VCaP (cell line): Measurements from ENCODE around the gene P2RX5.

Experiments used
- H3K27ac ChIP-seq: fragments of 450-650 bp; 2 replicates; pipeline ENCODE4 v1.5.1; 2017
- TF ChIP-seq, protein P1 (sequence below): fragments of 450-650 bp; conservative IDR thresholded peaks from 2 replicates; pipeline ENCODE4 v1.5.1; 2017; ENCODE audit warnings: mild to moderate bottlenecking, moderate library complexity

Gene P2RX5

DNA sequence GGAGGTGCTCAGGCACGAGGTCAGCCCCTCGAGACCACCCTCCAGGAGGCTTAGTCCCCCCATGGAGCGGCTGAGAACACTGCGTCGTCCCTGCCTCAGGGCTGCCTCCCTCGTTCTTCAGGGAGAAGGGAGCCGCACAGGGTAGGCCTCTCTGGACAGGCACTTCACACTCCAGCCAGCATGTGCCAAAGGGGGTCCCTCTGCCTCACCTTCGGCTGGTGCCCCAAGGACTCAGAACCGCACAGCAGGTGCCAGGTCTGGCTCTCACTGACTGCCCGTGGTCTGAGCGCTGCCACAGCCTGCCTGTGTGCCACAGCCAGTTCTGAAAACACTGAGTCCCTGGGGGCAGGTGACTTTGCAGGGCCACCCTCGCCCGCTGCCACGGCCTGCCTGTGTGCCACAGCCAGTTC lies 7.1 kb downstream of the P2RX5 start:
- TF ChIP-seq, protein P1, sequence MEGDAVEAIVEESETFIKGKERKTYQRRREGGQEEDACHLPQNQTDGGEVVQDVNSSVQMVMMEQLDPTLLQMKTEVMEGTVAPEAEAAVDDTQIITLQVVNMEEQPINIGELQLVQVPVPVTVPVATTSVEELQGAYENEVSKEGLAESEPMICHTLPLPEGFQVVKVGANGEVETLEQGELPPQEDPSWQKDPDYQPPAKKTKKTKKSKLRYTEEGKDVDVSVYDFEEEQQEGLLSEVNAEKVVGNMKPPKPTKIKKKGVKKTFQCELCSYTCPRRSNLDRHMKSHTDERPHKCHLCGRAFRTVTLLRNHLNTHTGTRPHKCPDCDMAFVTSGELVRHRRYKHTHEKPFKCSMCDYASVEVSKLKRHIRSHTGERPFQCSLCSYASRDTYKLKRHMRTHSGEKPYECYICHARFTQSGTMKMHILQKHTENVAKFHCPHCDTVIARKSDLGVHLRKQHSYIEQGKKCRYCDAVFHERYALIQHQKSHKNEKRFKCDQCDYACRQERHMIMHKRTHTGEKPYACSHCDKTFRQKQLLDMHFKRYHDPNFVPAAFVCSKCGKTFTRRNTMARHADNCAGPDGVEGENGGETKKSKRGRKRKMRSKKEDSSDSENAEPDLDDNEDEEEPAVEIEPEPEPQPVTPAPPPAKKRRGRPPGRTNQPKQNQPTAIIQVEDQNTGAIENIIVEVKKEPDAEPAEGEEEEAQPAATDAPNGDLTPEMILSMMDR, result no peak
- H3K27ac ChIP-seq, result no peak overlapping the region

DNA sequence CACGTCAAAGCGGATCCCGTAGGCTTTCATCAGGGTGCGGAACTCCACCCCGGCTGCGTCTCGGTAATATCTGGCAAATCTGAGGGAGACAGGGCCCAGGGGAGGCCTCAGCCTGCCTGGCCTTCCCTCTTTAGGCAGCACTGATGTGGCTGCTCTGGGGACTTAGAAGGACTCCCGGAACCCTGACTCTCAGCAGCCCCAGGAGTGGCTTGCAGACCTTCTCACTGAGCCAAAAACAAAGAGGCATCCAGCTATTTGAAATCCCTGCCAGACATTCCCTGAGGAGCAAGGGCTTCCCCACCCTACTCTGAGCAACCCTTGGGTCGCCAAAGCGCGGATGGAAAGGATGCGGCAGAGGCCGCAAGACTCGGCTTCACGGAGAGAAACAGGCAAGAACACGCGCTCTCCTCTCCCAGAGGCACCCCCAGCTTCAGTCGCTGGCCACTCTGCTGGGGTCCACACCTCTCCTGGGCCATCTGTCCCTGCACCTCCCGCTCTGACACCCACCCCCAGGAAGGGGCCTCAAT lies 7.9 kb downstream of the P2RX5 start:
- TF ChIP-seq, protein P1, result no peak
- H3K27ac ChIP-seq, result no peak overlapping the region

DNA sequence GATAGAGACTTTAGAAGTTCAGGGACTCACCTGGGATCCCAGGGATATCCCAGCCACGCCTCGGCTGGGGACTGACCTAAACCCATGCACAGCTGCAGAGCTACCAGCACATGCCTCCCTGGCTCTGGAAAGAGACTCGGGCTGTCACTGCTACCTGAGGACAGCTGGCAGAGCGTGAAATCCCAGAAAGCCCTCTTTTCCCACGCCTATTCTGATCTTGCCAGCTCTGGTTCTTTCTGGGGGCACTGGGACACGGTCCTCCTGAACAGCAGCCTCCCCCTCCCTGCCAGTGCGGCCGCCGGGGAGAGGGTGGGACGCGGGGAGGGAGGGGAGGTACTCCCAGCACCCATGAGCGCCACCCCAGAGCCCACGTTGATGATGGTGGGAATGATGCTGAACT lies 10.8 kb downstream of the P2RX5 start:
- no peak overlapping the region for H3K27ac ChIP-seq
- TF ChIP-seq, protein P1, result no peak

DNA sequence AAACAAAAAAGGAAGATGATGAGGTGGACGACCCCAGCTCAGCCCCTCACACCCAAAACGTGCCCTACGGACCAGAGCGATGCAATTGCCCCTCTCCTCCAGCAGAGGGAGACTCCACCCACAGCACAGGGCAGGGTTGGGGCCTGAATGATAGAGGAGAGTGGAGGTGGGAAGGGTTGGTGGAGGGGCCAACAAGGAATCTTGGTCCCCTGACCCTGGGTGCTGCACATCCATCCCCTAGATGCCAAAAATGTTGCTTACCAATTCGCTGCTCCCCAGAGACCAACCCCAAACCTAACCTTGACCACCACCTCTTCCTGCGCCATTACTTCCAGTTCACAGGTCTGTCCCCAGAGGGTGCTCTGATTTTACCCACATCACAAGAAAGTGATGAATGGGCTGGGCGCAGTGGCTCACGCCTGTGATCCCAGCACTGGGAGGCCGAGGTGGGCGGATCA lies 12.9 kb downstream of the P2RX5 start:
- TF ChIP-seq, protein P1, result peak; percentile 97
- H3K27ac ChIP-seq, result no peak overlapping the region

DNA sequence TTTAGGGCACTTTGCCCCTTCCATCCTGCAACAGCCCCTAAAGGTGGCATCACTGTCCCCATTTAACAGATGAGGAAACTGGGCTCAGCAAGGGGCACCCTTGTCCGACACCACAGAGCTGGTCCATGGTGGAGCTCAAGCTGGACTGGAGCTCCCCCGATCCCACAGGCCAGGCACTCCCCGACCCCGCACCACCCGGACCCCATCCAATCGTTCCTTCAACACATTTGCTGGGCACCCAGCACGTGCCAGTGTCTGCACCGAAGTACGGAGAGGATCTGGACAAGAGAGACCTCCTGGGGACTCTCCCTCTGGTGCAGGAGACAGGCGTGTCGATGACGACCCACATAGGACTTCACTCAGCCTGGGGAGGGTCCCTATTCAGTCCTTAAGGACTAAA lies 13.9 kb downstream of the P2RX5 start:
- H3K27ac ChIP-seq, result no peak overlapping the region
- TF ChIP-seq, protein P1, result no peak

DNA sequence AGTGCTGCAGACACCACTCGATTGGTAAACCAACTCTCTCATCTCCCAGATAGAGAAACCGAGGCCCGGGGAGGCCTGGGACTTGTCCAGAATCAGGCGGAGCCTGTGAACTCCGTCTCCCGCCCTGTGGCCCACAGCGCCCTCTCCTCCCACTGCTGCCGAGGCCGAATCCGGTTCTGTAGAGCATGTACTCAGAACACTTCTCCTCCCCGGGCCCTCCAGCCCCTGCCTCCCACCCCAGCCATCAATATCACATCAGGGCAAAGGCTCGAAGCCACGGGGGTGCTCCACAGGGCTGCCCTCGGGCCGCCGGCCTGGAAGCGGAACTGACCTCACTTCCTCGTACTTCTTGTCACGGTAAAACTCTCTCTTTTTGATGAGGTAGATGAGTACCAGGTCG lies 14.4 kb downstream of the P2RX5 start:
- no peak overlapping the region for H3K27ac ChIP-seq
- TF ChIP-seq, protein P1, result no peak

DNA sequence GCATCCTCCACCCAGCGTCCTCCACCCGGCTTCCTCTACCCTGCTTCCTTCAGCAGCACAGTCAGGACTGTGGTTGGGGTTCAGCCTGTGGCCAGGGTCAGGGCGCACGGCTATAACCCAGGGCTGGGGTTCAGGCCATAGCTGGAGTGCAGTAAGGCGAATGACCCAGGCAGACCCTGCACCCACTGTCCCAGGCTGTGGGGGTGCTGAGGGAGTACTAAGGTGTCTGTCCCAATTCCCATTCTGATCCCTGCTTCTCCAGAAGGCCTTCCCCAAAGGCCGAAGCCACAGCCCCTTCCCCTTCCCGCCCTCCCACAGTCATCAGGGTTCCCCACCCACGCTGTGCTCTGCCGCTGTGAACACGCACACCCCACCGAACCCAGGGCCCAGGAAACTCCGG lies 14.9 kb downstream of the P2RX5 start:
- H3K27ac ChIP-seq, result no peak overlapping the region
- TF ChIP-seq, protein P1, result no peak
